GM21786 (cell line): ENCODE results near the gene LACRT.

Experiments used
- ATAC-seq: cut with Tn5 transposase; IDR thresholded peaks from one replicate; pipeline ENCODE4 v1.9.1; 2021; ENCODE audit not compliant: unreplicated experiment

LACRT gene

DNA sequence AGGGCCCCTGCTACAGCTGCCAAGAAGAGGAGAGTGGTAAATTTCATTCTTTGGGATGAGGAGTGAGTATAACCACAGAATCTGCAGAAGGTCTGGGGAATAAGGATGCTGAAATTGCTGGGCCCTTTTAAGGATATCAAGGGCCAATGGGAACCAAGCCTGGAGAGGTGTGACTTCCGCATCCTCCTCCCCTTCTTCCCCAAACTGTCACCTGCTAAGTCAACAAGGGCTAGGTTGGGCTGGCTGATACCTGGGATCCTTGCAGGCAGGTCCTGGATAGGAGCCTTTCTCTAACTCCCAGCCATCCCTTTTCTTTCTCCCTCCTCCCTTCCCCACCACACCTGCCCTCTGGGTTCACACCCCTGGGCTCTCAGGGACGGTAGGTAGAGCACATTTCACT is at the start of gene LACRT:
LACRT (minus strand) TSS at position 101 of the 400 bp plus-strand sequence; CDS start at position 47, 54 bp downstream.
- no peak for ATAC-seq

DNA sequence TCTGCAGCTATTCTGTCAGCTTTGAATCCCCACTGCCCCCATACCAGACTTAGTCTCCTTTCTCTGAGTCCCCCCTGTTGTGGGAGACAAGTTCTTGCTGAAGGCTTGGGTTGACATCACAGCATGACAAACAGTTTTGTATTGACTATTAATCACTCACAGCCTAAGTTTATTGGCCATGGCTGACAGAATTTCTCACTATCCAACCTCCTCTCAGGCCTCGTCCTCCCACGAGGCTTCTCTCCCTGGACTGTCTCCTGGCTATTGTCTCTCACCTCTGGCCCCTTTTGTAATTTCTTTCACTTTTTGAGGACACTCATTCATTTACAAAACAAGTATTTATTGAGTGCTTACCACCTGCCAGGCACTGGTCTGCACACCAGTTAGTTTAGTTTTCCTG is 48.7 kb upstream of the LACRT start:
- no peak for ATAC-seq

DNA sequence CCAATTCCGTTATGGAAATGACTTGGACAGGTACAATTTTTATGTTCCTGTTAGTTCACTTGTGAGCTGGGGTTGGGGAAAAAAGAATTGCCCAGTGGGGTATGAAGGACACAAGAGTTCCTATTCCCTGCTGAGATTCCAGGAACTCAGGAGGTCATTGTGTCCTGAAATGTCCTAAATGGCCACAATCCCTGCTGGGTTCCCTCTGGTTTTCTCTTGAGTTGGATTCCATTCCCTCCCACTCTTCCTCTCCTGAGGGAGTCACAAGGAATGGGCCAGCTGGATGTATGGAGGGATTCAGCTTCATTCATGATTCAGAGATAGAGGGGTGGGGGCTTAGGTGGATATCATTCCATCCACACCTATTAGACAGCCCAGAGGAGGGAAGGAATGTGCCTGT is 48.0 kb upstream of the LACRT start:
- ATAC-seq: no peak

DNA sequence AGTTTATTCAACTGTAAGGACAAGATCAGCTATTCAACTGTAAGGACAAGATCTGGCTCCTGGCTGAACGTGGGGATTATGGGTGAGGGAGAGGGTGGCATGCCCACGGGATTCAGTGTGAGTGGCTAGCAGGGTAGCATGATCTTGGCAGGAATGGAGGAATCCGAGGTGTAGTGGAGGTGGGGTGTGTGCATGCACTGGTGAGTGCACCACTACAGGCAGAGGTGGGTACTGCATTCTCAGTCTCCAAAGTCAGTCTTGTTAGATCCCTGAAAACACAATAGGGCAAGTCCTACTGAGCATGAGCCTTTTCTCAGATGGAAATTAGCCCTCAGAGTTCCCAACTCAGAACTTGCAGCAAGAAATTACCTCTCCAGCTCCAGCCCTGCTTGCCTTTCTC is 45.7 kb upstream of the LACRT start:
- peak; percentile 64 for ATAC-seq

DNA sequence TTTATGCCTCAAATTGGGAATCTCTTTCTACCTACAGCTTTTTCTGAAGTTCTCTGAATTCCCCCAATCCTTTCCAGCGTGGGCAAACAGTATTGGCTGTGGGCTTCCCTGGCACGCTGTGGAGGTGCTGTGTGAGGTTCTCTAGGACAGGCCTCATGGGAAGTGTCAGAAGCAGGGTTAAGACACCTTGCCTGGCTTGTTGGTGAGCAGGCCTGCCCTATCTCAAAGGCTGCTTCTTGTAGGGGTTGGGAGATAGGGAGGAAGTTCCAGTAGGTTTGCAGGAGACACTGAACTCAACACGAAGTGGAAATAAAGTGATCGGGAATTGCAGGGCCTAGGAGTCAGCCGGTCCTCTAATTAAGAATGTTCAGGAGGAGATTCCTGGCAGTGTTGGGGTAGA is 43.4 kb upstream of the LACRT start:
- no peak for ATAC-seq

- ATAC-seq: no peak
These were observed 33.2 kb upstream of the LACRT start for GRCh38 chr12:54667945-54668344.

DNA sequence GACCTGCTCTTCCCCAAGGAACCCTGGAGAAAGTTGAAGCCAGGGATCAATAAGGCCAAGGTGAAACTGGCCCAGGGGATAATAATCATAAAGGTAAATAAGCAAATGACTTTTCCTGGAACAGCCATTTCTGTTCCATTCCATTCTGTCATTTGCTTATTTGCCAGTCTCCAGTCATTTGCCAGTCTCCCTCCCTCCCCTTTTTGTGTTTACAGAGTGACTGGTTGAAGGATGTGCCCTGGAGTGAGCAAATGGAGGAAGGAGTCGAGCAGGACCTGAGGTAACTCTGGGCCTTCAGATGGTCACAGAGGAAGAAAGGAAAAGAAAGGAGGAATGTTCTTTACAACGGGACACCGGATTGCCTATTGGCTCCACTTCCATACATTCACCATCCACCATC is 31.3 kb upstream of the LACRT start:
- no peak for ATAC-seq

DNA sequence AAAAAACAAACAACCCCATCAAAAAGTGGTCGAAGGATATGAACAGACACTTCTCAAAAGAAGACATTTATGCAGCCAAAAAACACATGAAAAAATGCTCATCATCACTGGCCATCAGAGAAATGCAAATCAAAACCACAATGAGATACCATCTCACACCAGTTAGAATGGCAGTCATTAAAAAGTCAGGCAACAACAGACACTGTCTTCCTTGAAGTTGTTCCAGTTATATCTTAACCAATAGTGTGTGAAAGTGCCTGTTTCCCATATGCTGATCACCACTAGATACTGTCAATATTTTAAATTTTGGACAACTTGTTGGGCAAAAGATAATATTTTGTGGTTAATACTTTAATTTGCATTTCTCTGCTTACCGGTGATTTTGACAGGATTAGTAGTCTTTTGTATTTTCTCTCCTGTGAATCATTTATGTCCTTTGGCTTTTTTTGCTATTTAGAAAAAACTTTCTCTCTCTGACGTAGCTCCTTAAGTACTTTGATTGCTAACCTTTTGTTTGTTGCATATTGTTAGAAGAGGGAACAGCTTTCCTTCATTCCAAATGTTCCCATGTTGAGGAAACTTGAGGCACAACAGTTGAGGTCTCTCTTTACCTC is 30.4 kb upstream of the LACRT start:
- ATAC-seq: peak; percentile 45

GRCh38 chr12:54663603-54664002 is 28.9 kb upstream of the LACRT start:
- ATAC-seq: no peak

DNA sequence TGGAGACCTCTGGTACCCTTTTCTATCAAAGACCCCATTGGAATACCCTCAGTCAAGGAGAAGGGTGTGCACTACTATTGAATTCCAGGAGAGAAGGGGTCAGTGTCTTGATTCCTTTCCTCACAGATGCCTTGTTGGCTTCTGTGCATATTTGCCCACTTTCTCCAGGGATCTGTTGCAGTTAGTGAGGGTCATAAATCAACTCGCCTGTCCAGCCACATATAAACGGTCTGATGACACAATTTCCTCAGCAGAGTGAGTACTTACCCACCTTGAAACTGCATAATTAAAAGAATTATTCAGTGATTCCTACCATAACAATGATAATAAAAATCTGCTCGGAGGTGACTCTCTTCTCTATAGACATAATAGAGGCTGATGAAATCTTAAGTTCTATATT is 27.3 kb upstream of the LACRT start:
- ATAC-seq: no peak

DNA sequence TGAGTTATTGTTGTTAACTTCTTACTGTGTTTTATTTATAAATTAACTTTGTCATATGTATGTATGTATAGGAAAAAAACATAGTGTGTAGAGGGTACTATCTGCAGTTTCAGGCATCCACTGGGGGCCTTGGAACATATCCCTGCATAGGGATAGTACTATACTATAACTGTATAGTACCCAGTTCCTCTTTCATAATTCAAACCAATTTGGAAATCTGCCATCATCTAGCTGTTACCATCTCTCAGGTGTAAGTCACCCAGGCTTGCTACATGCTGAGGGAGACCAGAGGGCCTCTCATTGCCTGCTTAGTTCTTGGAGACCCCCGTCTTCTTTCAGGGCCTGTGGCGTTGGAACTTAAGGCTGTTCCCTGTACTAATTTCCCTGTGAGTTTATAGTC is 26.4 kb upstream of the LACRT start:
- ATAC-seq: peak; percentile 67

GRCh38 chr12:54660320-54660962 is 25.7 kb upstream of the LACRT start:
- ATAC-seq: no peak

DNA sequence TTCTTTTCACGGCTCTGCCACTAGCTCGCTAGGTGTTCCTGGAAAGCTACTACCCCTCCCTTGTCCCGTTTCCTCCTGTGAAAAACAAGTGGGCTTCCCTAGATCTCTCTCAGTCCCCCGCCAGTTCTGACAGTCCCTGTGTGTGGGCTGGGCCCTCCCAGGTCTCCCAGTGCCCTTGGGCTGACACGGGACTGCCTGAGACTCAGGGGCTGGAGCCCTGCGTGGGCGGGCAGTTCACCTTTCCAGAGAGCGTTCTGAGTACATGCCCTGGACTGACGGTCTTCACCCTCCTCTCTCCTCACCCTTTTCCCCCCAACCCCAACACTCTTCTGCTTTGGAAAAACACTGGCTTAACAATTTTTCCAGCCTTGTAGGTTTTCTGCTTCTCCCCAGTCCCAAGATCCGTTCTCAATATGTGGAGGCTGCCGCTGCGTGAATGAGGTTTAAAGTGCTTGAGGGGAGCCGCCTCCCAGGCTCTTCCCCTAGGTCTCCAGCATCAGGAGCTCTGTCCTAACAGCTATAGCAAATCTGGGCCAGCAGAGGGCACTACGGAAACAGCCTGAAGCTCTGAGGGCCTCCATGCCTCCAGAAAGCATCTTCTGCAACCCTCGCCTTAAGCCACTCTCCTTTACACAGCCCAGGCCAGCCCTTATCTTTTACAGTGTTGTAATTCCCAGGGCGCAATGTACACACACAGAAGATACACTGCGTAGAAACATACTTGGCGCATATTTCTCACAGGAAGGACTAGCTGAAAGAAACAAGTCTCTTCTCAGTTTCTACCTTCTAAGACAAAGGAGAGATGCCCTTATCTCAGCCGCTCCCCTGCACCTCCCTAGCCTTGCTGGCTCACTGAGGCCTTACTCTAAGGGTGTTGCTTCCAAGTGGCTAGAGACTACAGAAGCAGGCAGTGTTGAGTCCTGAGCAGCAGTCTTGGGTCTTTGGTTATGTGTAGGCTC is 23.9 kb upstream of the LACRT start:
- peak; percentile 52 for ATAC-seq

- ATAC-seq: no peak
These were observed 22.5 kb upstream of the LACRT start for GRCh38 chr12:54657105-54657607.

GRCh38 chr12:54654926-54655325 is 20.2 kb upstream of the LACRT start:
- no peak for ATAC-seq

- no peak for ATAC-seq
These were observed 18.3 kb upstream of the LACRT start for GRCh38 chr12:54653025-54653424.

GRCh38 chr12:54650889-54651288 is 16.2 kb upstream of the LACRT start:
- no peak for ATAC-seq

- ATAC-seq: no peak
These were observed 15.7 kb upstream of the LACRT start for GRCh38 chr12:54650409-54650808.

GRCh38 chr12:54649825-54650224 is 15.1 kb upstream of the LACRT start:
- ATAC-seq: no peak

- ATAC-seq: no peak
These were observed 13.6 kb upstream of the LACRT start, which contains the start of gene DCD for GRCh38 chr12:54648265-54648664. DCD (minus strand) TSS chr12:54648365; CDS start chr12:54648303, 62 bp downstream.

DNA sequence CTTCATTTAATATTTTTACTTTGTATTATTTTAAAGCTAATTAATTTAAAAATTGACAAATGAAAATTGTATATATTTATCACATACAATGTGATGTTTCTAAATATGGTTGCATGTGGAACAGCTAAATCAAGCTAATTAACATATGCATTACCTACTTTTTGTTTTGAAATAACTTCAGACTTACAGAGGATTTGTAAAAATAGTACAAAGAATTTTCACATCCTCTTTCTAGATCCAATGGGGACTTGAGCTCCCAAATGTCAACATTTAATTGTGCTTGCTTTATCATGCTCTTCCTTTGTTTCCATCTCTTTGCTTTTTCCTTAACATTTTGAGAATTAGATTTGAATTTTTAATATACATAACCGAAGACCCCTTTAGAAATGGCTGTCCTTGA is 6.9 kb upstream of the LACRT start:
- no peak for ATAC-seq

DNA sequence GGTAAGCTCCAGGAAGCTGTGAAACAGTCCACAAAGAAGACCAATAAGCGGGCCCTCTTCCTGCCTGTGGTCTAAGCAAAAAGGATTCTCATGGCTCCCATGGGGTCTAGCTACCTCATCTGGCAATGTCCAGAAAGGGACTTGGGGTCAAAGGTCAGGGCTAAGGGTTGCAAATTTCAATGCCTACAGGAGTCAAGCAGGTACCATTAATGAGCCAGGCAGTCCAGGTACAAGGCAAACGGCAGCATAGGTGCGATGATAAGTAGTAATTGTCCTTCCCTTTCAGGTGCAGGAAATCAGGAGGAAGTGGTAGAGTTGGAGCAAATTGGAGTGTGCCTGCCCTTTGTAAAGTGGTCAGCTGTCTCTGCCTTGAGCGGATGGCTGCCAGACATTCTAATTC is 6.4 kb upstream of the LACRT start:
- ATAC-seq: no peak
